ENCODE data around the gene MMD.

MMD gene

DNA sequence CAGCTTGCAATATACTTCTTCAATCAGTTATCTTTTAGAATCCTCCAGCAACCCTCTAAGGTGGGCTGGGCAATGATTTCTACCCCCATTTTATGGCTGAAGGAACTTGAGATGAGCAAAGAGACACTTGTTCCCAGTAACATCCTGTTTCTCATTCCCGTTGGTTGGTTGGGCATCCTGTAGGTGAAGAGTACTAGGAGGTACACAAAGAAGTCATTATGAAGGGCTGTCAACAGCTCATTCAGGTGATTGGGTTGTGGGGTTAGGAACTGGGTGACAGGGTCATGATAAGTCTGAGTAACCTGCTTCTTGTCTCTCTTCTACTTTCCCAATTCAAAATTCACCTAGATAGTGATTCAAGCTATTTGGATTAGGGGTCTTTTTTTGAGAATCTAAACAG is 76.5 kb downstream of the MMD start:
- no peak for DNase-seq

DNA sequence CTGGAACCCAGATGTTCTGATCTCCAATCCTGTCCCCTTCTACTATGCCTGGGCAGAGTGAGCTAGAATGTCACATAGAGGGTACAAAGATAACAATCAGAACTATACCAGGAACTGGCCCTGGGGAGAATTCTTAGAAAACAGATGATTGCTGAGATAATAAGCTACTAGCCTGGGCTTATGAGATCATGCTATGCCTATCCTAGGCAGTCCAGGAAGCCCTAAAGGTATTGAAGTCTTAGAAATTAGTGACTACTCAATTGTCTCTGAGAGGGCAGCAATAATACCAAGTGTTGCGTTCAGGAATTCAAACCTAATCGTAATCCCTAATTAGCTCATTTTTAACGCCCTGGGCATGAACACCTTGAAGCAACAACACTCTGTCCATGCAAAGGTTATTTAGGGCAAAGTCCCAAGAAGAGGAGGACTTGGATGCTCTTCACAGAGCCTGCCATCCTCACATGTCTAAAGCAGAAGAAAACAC is 77.1 kb downstream of the MMD start:
- no peak for DNase-seq

DNA sequence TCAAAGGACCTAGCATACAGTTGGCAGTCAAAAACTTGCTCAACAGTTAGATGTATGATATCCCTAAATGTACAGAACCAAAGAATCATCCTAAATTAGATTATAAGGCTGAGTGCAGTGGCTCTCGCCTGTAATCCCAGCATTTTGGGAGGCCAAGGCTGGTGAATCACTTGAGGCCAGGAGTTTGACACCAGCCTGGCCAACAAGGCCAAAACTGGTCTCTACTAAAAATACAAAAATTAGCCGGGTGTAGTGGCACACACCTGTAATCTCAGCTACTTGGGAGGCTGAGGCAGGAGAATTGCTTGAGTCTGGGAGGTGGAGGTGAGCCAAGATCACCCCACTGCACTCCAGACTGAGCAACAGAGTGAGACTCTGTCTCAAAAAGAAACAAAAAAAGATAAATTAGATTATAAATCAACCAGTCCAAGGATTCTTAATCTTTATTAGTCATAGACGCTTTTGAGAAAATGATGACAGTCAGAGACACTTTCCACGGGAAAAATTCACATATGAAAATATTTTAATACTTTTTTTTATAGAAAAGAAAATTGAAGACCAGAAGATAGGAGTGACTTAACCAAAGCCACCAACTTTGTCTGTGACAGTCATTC is 77.6 kb downstream of the MMD start:
- DNase-seq: no peak

DNA sequence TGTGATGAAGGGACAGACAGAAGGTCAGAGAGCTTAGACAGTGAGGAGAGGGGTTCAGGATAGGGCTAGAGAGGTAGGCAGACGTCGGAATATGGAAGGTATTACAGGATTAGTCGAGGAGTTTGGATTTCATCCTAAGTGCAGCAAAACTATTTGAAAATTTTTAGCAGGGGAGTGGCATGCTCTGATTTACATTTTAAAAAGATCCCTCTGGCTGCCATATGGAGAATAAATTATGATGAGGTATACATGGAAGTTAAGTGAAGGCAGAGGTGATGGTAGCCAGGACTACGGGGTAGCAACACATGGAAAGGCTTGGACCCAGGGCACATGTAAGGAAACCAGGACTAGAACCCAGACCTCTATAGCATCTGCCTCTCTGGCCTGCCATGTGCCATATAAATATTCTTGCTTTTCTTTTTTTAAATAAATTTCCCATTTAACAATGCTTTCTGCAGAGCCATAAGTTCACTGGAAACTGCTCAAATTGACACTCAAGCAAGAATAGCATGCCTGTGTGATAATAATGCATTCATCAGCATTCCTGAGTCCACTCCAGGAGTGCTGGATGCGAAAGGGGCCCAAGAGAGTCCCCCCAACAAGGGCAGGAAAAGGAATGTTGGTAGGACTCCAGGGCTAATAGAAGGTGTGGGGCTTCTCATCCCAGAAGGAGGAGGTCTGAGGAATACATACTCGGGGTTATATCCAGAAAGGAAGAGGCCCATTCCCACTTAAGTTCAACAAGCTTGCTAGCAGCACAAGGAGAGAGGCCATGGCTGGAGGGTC is 78.6 kb downstream of the MMD start:
- no peak for DNase-seq
